ENCODE results near the gene OR4E2.
"Not testable (repeated sequence)": the region's sequence is repeated elsewhere in the genome, so short reads cannot be mapped to it uniquely, and the experiment has no call there.

The OR4E2 gene

GRCh38 chr14:21653331-21653885 is at the start of gene OR4E2:
Gene OR4E2 (plus strand): TSS chr14:21653835. CDS start chr14:21665083, 11,248 bp downstream.
- DNase-seq, result no peak

GRCh38 chr14:21612324-21612723 is 41.3 kb upstream of the OR4E2 start:
- no peak for DNase-seq

- no peak for DNase-seq
Measured at GRCh38 chr14:21614240-21614639, 39.4 kb upstream of the OR4E2 start.

GRCh38 chr14:21617614-21618013 is 36.0 kb upstream of the OR4E2 start:
- no peak for DNase-seq

- DNase-seq, result no peak
Measured at GRCh38 chr14:21626491-21627230, 27.0 kb upstream of the OR4E2 start.

GRCh38 chr14:21630503-21630902 is 23.1 kb upstream of the OR4E2 start:
- DNase-seq, result not testable (repeated sequence)

- DNase-seq, result no peak
Measured at GRCh38 chr14:21631084-21631483, 22.6 kb upstream of the OR4E2 start.

- DNase-seq, result no peak
Measured at GRCh38 chr14:21634840-21635239, 18.8 kb upstream of the OR4E2 start, which contains the start of gene OR10G2. Gene OR10G2 (minus strand): TSS chr14:21634940. CDS start chr14:21634842, 98 bp downstream.

GRCh38 chr14:21642683-21643082 is 11.0 kb upstream of the OR4E2 start:
- DNase-seq, result no peak

- DNase-seq, result no peak
Measured at GRCh38 chr14:21643407-21643806, 10.2 kb upstream of the OR4E2 start.

GRCh38 chr14:21647380-21647779 is 6.3 kb upstream of the OR4E2 start:
- DNase-seq, result no peak

- no peak for DNase-seq
Measured at GRCh38 chr14:21652209-21652808, 1.3 kb upstream of the OR4E2 start.

- DNase-seq, result no peak
Measured at GRCh38 chr14:21654215-21654614, 580 bp downstream of the OR4E2 start.

- DNase-seq, result no peak
Measured at GRCh38 chr14:21656980-21657379, 3.3 kb downstream of the OR4E2 start.

GRCh38 chr14:21668377-21668776 is 14.7 kb downstream of the OR4E2 start:
- no peak for DNase-seq

- no peak for DNase-seq
Measured at GRCh38 chr14:21669284-21669683, 15.6 kb downstream of the OR4E2 start.

GRCh38 chr14:21671371-21671770 is 17.7 kb downstream of the OR4E2 start:
- no peak for DNase-seq

- no peak for DNase-seq
Measured at GRCh38 chr14:21672116-21672515, 18.5 kb downstream of the OR4E2 start.

- no peak for DNase-seq
Measured at GRCh38 chr14:21673718-21674117, 20.1 kb downstream of the OR4E2 start, which contains the start of gene OR4E1. Gene OR4E1 (minus strand): TSS chr14:21673818. CDS start chr14:21670935, 2,883 bp downstream.

- DNase-seq, result no peak
Measured at GRCh38 chr14:21675566-21675965, 21.9 kb downstream of the OR4E2 start.

GRCh38 chr14:21680072-21680471 is 26.4 kb downstream of the OR4E2 start:
- DNase-seq, result no peak

GRCh38 chr14:21686468-21686867 is 32.8 kb downstream of the OR4E2 start:
- DNase-seq, result no peak

GRCh38 chr14:21694425-21694824 is 40.8 kb downstream of the OR4E2 start:
- no peak for DNase-seq

- not testable (repeated sequence) for DNase-seq
Measured at GRCh38 chr14:21697662-21698061, 44.0 kb downstream of the OR4E2 start.
